ENCODE results near the gene DVL2. TPM values are rescaled to one million over a fixed set of nuclear protein-coding genes. Genes with fewer than 3 reads are reported as not detected.

DVL2 gene
- total and polyA plus RNA-seq, 2 of the 13 experiments (the other 11 are each of a cell fraction or from before 2014, with no cell fraction given) = 5.7 to 38.2 TPM

GRCh38 chr17:7218166-7218565 is 16.2 kb downstream of the DVL2 start:
- no peaks in the 10 kb centered on the region for H3K9me3 ChIP-seq (ENCODE audit: low read length)
- POLR2A ChIA-PET = interaction anchor here (1.7 to 4.3 kb wide), 2 partner anchors 16 to 40 kb away, joined by 5 to 76 read pairs; partner anchors contain the start of genes ASGR1 and DVL2
- H2AFZ ChIP-seq (ENCODE audit: low read length) = no peak overlapping the region
- peaks cover 75% of the 10 kb centered on the region for H3K4me1 ChIP-seq (ENCODE audit: insufficient read depth, low read length)
- TF ChIP-seq ZNF501 (CRISPR knock-in tag; IDR thresholded peaks at IDR 0.05) (no peak), AGO1 (IDR thresholded peaks at IDR 0.05; ENCODE audit: low read depth, low read length, poor library complexity, severe bottlenecking) (peak; percentile 31), GATAD2A (CRISPR knock-in tag; IDR thresholded peaks at IDR 0.05) (no peak), ZBTB7A (CRISPR knock-in tag; IDR thresholded peaks at IDR 0.05) (no peak), ZNF800 (CRISPR knock-in tag; IDR thresholded peaks at IDR 0.05) (no peak), NFKBIZ (CRISPR knock-in tag; IDR thresholded peaks at IDR 0.05) (no peak), ZNF343 (CRISPR knock-in tag; IDR thresholded peaks at IDR 0.05) (no peak), RFX3 (CRISPR knock-in tag; IDR thresholded peaks at IDR 0.05) (no peak), ZNF609 (CRISPR knock-in tag; IDR thresholded peaks at IDR 0.05; ENCODE audit: borderline replicate concordance) (0 out of 2 replicates have a peak, but pooled peaks have one; percentile 10), ZNF841 (CRISPR knock-in tag; IDR thresholded peaks at IDR 0.05; ENCODE audit: borderline replicate concordance) (no peak), ATAD3A (CRISPR knock-in tag; IDR thresholded peaks at IDR 0.05) (no peak), SOX13 (IDR thresholded peaks at IDR 0.05) (no peak), SOX13 (CRISPR knock-in tag; conservative IDR thresholded peaks at IDR 0.05 in 1 of 2, IDR thresholded peaks at IDR 0.05 in 1 of 2) (no peak), SAP130 (CRISPR knock-in tag; IDR thresholded peaks at IDR 0.05; ENCODE audit: low read depth) (no peak)
- peak overlapping the region; percentile 99 for H3K4me2 ChIP-seq (ENCODE audit: low read depth, low read length)
- peaks cover 5 to 23% of the 10 kb centered on the region in 2 experiments; a peak in 4 of 5 replicates for H3K36me3 ChIP-seq (replicated peaks in 1 of 2; ENCODE audit: control insufficient read depth in 1 of 2, insufficient read depth in 2 of 2, low read length in 2 of 2)
- in situ Hi-C loops (cut with HindIII; ENCODE audit: extremely low pct_ligation_motif_present, low pct_unique_long_range_greater_than_20kb) (loop anchor here (5.0 kb wide), 1 partner anchor 41 kb away; the partner anchor contains the start of gene ASGR1), intact Hi-C loops (cut with micrococcal nuclease; ENCODE audit: unreplicated experiment) (no loop called here)
- H3K79me2 ChIP-seq (ENCODE audit: insufficient read depth, low read length) = peaks cover 14% of the 10 kb centered on the region
- CTCF ChIA-PET (ENCODE audit: low intra/inter-chr PET ratio, low total read pairs) = no interaction called here
- H3K27ac ChIP-seq (ENCODE audit: extremely low read length, insufficient read depth, low read length) = no peak overlapping the region
- BruUV-seq (replicated peaks) = no TSS peak
- peak overlapping the region in 1 of 3 experiments; percentile 90; a peak in 1 of 6 replicates for H3K4me3 ChIP-seq (replicated peaks in 1 of 3; ENCODE audit: insufficient read depth in 1 of 3, low read depth in 2 of 3, low read length in 3 of 3)
- no peak overlapping the region for H3K9ac ChIP-seq (ENCODE audit: insufficient read depth, low read depth, low read length)
- H4K20me1 ChIP-seq (ENCODE audit: insufficient read depth, low read length) = peaks cover 10% of the 10 kb centered on the region; the same call in 1 of the 2 replicates
- no peak for DNase-seq (ENCODE audit: low spot score)
- no peak for FAIRE-seq
- H3K27me3 ChIP-seq (ENCODE audit: control insufficient read depth in 1 of 2, insufficient read depth in 2 of 2, low read length in 2 of 2) = peaks cover 0 to 4% of the 10 kb centered on the region in 2 experiments; a peak in 2 of 5 replicates
- WGBS (ENCODE audit: low lambda C conversion rate) = 46% methylated on average over 2 of the region's 6 CpGs
- ATAC-seq = no peak

Measured in HepG2 (cell line).